Aorta (tissue), 5 donors: ENCODE measurements around the gene PNPLA3. TPM values are rescaled to one million over a fixed set of nuclear protein-coding genes. Genes with fewer than 3 reads are reported as not detected.

Experiments used
- ATAC-seq: fragments of 200-7000 bp; cut with Tn5 transposase; one replicate; pipeline ENCODE4 v1.9.1; 2022; ENCODE audit warnings: moderate library complexity; ENCODE audit not compliant: low FRiP score
- DNase-seq, 2 donors: peaks; one replicate each; pipeline ENCODE4 v3.0.0-alpha.2; 2020
- H3K27ac ChIP-seq, 2 donors: one replicate each; pipeline ENCODE4 v1.5.1; 2013; ENCODE audit warnings: low read length in 2 of 2, mild to moderate bottlenecking in 2 of 2, moderate library complexity in 2 of 2, control low read depth in 1 of 2, inconsistent platforms in 1 of 2, low read depth in 1 of 2
- H3K27me3 ChIP-seq, 2 donors: one replicate each; pipeline ENCODE4 v1.6.1; 2013; ENCODE audit warnings: control low read depth in 1 of 2, low read length in 1 of 2, mild to moderate bottlenecking in 1 of 2, moderate library complexity in 1 of 2; ENCODE audit not compliant: insufficient read depth in 2 of 2, control insufficient read depth in 1 of 2
- H3K36me3 ChIP-seq, 2 donors: one replicate each; pipeline ENCODE4 v1.6.1; 2013; ENCODE audit warnings: control low read depth in 1 of 2, low read length in 1 of 2, mild to moderate bottlenecking in 1 of 2; ENCODE audit not compliant: insufficient read depth in 2 of 2, control insufficient read depth in 1 of 2
- H3K4me1 ChIP-seq, 2 donors: one replicate each; pipeline ENCODE4 v1.6.1; 2013; ENCODE audit warnings: low read length in 2 of 2, control low read depth in 1 of 2, mild to moderate bottlenecking in 1 of 2, moderate library complexity in 1 of 2; ENCODE audit not compliant: insufficient read depth in 2 of 2, control insufficient read depth in 1 of 2
- H3K4me3 ChIP-seq, 2 donors: one replicate each; pipeline ENCODE4 v1.5.1; 2013; ENCODE audit warnings: low read length in 2 of 2, control low read depth in 1 of 2, mild to moderate bottlenecking in 1 of 2
- H3K9me3 ChIP-seq: one replicate; pipeline ENCODE4 v1.6.1; 2013; ENCODE audit warnings: mild to moderate bottlenecking, low read length; ENCODE audit not compliant: control insufficient read depth
- WGBS, 2 donors: extraction: QIAGEN DNeasy Blood & Tissue Kit; methylation state at CpG; one replicate each; pipeline ENCODE4 v1.1.7; 2013; 5-methylcytosine and 5-hydroxymethylcytosine counted together
- intact Hi-C, 2 donors: fragments of 100-400 bp; cut with DNase I; formaldehyde crosslinking; loops; one replicate each; pipeline versions ENCODE4 v1.14.2 to v1.15.0; 2022
- polyA plus RNA-seq, 2 donors: library from polyadenylated mRNA; stranded (reverse); fragments of 200-250 nt; gene quantifications; one replicate each; pipeline ENCODE4 v1.2.3, GENCODE V29; 2013
- total RNA-seq, 2 donors: library from RNA; stranded (reverse); fragmentation: NEBNext Ultra II Directional; extraction: Animal tissue kit (Norgen Biotek cat#: 25700); gene quantifications; one replicate each; pipeline ENCODE4 v1.2.1, GENCODE V29; 2021
- donor health status: healthy with polysubstance abuse.
- donor health status: Bipolar disorder and iron deficiency.
- donor health status: DM: no; HTN: no; CAD: no.
- donor health status: DM: no; HTN: no; CAD: no.
- donor health status: DM: yes; HTN: yes; CAD: no.

PNPLA3 gene
- total and polyA plus RNA-seq, 4 donors: 1.3 TPM; not detected in 3

DNA sequence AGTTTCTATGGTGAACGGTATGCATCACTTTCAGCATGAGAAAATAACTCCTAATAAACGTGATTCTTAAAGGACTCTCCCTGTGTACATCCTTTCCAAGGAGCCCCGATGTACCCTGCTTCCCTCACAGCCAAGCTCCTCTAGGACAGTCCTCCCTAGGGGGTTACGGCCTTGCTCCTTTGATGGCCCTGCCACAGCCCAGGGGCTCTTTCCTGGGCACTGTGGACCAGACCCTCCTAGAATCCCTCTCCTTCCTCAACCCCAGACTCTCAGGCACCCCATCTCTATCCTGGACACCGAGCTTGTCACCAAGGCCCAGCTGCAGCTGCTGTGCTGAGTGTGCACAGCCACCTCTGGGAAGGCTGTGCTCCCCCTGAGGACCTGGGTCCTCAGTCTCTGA is 27.8 kb downstream of the PNPLA3 start:
- Histone ChIP-seq H3K4me1 (peaks cover 0 to 3% of the 10 kb centered on the region in 2 donors), H3K9me3 (no peaks in the 10 kb centered on the region), H3K27ac (no peak overlapping the region), H3K27me3 (no peaks in the 10 kb centered on the region), H3K36me3 (no peaks in the 10 kb centered on the region), H3K4me3 (no peak overlapping the region)
- DNase-seq (no peak), ATAC-seq (no peak)
- WGBS, 2 donors: 77 to 93% methylated on average over 5 of the region's 5 CpGs
- intact Hi-C loops: loop anchor here (10.0 kb wide), 2 partner anchors 63 to 137 kb away; partner anchors contain the start of gene EFCAB6 (in 1 of the 2)

DNA sequence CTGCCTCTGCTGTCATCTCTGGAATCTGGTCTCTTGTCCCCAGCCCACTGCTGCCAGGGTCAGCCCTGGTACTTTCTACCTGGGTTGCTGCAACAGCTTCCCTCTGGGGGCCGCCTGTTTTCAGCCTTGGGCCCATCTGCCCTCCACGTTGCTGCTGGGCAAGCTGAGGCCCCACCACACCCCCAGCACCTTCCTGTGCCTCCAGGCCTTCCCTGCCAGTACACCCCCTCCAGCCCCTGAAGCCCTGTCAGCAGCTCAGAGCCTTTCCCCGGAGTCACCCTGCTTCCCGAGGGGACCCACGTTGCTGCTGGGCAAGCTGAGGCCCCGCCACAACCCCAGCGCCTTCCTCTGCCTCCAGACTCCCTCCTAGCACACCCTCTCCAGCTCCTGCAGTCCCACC is 28.4 kb downstream of the PNPLA3 start:
- 44 to 58% methylated on average over 7 of the region's 7 CpGs for WGBS, 2 donors
- no peaks in the 10 kb centered on the region for H3K36me3 ChIP-seq
- H3K9me3 ChIP-seq: no peaks in the 10 kb centered on the region
- H3K4me3 ChIP-seq: no peak overlapping the region
- intact Hi-C loops: loop anchor here (10.0 kb wide), 2 partner anchors 63 to 137 kb away; partner anchors contain the start of gene EFCAB6 (in 1 of the 2)
- H3K27me3 ChIP-seq: no peaks in the 10 kb centered on the region
- H3K27ac ChIP-seq: no peak overlapping the region
- ATAC-seq: no peak
- H3K4me1 ChIP-seq: peaks cover 0 to 3% of the 10 kb centered on the region in 2 donors
- DNase-seq: no peak

DNA sequence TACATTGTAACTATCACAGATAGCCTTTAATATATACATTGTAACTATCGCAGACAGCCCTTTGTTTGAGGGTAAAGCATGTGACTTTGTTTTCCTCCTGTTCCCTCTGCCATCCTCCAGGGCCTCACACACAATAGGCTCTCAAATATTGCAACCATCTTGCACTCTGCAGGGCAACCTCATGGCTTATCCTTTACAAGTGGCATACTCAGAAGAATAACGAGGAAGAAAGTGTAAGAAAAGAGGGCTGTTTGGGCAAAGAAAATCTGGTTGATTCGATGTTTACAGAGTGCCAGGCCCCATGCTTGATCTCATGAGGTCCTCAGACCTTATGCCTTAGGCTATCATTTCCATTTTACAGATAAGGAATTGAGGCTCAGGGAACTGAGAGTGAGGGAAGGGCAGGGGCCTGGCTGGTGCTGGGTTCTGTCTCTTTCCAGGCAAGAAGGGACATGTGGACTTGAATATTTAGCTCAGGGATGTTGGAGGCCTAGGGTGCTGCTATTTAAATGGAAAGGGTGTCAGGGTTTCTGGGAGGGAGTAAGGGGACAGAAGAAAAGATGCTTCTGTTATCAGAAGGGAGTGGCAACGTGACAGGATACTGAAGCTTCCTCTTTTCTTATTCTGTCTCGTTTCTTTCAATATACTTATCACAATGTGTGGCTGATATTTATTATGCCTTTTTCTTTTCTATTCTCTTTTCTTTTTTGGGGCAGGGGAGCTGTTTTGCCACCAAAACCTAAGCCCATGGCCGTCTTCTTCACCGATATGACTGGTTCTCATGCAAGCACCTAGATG is 30.6 kb downstream of the PNPLA3 start:
- WGBS, 2 donors: 53 to 54% methylated on average over 7 of the region's 7 CpGs
- no peak for ATAC-seq
- H3K27me3 ChIP-seq: no peaks in the 10 kb centered on the region
- no peaks in the 10 kb centered on the region for H3K36me3 ChIP-seq
- no peak overlapping the region for H3K27ac ChIP-seq
- intact Hi-C loops: loop anchor here (10.0 kb wide), 2 partner anchors 61 to 139 kb away; partner anchors contain the start of gene EFCAB6 (in 1 of the 2)
- no peak for DNase-seq
- H3K4me1 ChIP-seq: peaks cover 0 to 3% of the 10 kb centered on the region in 2 donors
- no peaks in the 10 kb centered on the region for H3K9me3 ChIP-seq
- peak overlapping the region in 1 of 2 donors; percentile 70 for H3K4me3 ChIP-seq

DNA sequence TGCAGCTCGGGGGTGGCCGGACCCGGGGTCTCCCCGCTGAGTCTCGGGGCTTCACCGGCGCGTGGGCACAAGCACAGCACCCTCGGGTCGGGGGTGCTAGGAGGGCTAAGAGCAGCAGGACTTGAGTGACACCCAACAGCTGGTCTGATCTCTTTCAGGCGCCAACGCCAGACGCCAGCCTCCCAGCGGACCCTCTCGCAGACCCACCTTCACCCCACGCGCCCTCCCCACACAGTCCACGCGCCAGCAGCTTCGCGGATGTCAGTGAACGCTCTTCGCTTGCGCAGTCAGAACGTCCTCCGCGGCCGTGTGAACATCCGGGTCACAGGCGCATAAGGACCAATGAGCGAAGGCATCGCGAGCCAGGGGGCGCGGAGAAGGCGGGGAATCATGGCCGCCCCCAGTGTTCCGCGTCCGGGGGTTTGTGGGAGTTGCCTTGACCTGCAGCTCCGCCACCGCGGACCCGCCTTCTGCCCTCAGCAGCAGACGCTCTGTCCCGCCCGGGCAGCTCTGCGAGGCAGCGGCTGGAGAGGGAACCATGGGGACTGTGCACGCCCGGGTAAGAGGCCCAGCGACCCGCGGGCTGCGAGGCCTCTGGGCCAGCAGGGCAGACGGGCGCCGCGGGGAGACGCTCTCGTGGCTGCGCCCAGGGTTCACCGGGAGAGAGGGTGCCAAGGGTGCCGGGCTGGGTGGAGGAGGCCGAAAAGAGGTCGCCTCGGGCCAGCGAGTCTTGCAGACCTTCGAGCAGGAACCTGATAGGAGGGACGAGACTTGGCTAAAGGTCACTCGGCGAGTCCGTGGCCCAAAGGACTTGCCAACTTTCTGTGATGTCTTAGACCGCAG is 31.7 kb downstream of the PNPLA3 start, which contains the start of gene SAMM50:
Gene SAMM50, plus strand, starts transcription at position 403 of the 843 bp plus-strand sequence. Its CDS starts 136 bp downstream, at position 539.
- no peaks in the 10 kb centered on the region for H3K27me3 ChIP-seq
- no peaks in the 10 kb centered on the region for H3K9me3 ChIP-seq
- peak within 1 kb of the TSS in 1 of 2 donors; percentile 7 for H3K27ac ChIP-seq
- H3K4me3 ChIP-seq: peak within 1 kb of the TSS; percentile 30 to 70
- WGBS, 2 donors: 0 to 1% methylated on average over 74 of the region's 74 CpGs
- no peaks in the 10 kb centered on the region for H3K36me3 ChIP-seq
- intact Hi-C loops: loop anchor here (10.0 kb wide), 2 partner anchors 60 to 140 kb away; partner anchors contain the start of gene EFCAB6 (in 1 of the 2)
- DNase-seq (peak; percentile 96 to 97), ATAC-seq (peak; percentile 97)
- H3K4me1 ChIP-seq: peaks cover 0 to 3% of the 10 kb centered on the region in 2 donors

DNA sequence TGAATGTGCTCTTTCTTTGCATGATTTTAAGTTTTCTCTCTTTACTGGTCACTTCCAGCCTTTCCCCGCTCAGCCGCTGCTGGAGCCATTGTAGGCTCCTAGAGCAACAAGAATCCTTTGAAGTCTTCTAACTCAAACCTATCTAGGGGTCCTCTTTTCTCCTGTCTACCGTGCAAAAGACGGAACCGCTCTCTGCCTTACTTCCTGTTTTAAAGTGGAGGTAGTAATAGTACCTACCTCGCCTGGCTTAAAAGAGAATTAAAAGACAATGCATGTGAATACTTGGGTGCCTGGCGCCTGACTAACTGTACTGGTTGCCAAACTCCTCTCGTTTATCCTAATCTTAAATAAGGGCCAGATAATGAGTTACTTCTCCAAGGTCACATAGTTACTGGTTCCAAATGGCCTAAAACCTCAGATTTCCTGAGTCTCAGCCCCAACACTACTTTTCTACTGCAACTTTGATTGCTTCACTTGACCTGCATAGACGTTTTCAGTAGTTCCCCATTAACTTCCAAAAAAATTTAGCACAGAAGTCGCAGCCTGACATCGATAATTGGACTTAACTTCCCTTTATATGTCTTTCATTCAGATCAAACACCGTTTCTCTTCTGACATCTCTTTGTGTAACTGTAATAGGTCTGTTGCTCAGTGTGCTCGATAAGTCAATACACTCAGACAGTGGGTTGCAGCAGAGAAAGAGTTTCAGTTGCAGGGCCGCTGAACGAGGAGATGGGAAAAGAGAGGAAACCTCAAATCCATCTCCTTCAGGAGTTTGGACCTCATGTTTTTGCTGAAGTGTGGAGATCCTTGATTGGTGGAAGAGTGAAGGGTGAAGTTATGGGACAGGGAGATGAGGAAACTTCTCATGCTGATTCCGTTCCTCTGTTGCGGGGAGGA is 32.5 kb downstream of the PNPLA3 start:
- intact Hi-C loops: loop anchor here (10.0 kb wide), 2 partner anchors 59 to 141 kb away; partner anchors contain the start of gene EFCAB6 (in 1 of the 2)
- H3K9me3 ChIP-seq: no peaks in the 10 kb centered on the region
- peak overlapping the region in 1 of 2 donors; percentile 7 for H3K27ac ChIP-seq
- H3K27me3 ChIP-seq: no peaks in the 10 kb centered on the region
- DNase-seq: no peak
- H3K4me1 ChIP-seq: peaks cover 0 to 3% of the 10 kb centered on the region in 2 donors
- no peaks in the 10 kb centered on the region for H3K36me3 ChIP-seq
- ATAC-seq: no peak
- peak overlapping the region; percentile 30 to 70 for H3K4me3 ChIP-seq
- WGBS, 2 donors: 41 to 42% methylated on average over 17 of the region's 17 CpGs

DNA sequence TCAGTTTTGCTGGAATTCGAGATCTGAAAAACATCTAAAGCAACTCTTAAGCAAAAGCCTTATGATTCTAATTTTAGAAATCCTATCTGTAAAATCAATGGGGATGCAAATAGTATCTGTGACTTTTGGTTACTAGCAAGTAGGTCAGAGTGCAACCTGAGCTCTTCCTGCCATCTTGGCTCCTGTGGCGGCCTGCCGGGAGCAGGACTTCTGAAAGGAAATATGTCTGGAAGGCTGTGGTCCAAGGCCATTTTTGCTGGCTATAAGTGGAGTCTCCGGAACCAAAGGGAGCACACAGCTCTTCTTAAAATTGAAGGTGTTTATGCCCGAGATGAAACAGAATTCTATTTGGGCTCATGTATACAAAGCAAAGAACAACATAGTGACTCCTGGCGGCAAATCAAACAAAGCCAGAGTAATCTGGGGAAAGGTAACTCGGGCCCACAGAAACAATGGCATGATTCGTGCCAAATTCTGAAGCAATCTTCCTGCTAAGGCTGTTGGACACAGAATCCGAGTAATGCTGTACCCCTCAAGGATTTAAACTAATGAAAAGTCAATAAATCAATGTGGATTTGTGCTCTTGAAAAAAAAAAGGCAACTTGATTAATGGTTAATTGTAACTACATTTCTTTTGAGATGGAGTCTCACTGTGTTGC is 33.3 kb downstream of the PNPLA3 start:
- intact Hi-C loops: loop anchor here (10.0 kb wide), 2 partner anchors 58 to 142 kb away; partner anchors contain the start of gene EFCAB6 (in 1 of the 2)
- Histone ChIP-seq H3K4me1 (peaks cover 0 to 3% of the 10 kb centered on the region in 2 donors), H3K36me3 (no peaks in the 10 kb centered on the region), H3K27me3 (no peaks in the 10 kb centered on the region), H3K9me3 (no peaks in the 10 kb centered on the region), H3K27ac (no peak overlapping the region), H3K4me3 (no peak overlapping the region)
- DNase-seq (no peak), ATAC-seq (no peak)
- WGBS, 2 donors: 86 to 87% methylated on average over 9 of the region's 9 CpGs

DNA sequence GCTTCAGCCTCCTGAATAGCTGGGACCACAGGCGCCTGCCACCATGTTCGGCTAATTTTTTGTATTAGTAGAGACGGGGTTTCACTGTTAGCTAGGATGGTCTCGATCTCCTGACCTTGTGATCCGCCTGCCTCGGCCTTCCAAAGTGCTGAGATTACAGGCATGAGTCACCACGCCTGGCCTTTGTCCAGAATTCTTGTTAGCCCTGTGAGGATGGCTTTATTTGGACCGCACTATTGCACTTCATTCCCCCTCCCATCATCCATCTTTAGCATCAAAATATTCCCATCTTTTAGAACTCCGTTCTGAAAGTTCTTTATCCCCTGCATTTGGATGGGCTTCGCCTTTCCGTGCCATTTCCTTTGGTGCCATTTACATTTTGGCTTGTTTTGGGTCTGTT is 34.3 kb downstream of the PNPLA3 start:
- Histone ChIP-seq H3K36me3 (no peaks in the 10 kb centered on the region), H3K9me3 (no peaks in the 10 kb centered on the region), H3K27ac (no peak overlapping the region), H3K4me3 (no peak overlapping the region), H3K4me1 (peaks cover 0 to 3% of the 10 kb centered on the region in 2 donors), H3K27me3 (no peaks in the 10 kb centered on the region)
- ATAC-seq: no peak
- no peak for DNase-seq
- 86 to 87% methylated on average over 11 of the region's 11 CpGs for WGBS, 2 donors
- intact Hi-C loops: loop anchor here (10.0 kb wide), 2 partner anchors 57 to 143 kb away; partner anchors contain the start of gene EFCAB6 (in 1 of the 2)
